B cell (primary cell): ENCODE measurements around the gene P2RX2. TPM values are rescaled to one million over a fixed set of nuclear protein-coding genes. Genes with fewer than 3 reads are reported as not detected.

Source experiments
- ATAC-seq: fragments of 200-7000 bp; cut with Tn5 transposase; one replicate; pipeline ENCODE4 v1.10.0; 2021; ENCODE audit warnings: low read depth, mild to moderate bottlenecking, moderate number of reproducible peaks, moderate library complexity
- CTCF ChIA-PET: fragments of 350-600 bp; sonication (Branson Sonifier 250); formaldehyde crosslinking; loops from one replicate; lab custom pipeline; 2021; ENCODE audit warnings: antibody characterized with exemption, inconsistent platforms; lab: Charles Lee
- POLR2A ChIA-PET: fragments of 350-600 bp; sonication (Branson Sonifier 250); formaldehyde crosslinking; loops from one replicate; lab custom pipeline; 2021; ENCODE audit warnings: antibody characterized with exemption; lab: Charles Lee
- DNase-seq: peaks from one replicate; pipeline ENCODE4 v3.0.0; 2013
- H2AFZ ChIP-seq: 2 replicates; pipeline ENCODE4 v1.6.1; 2012; ENCODE audit warnings: mild to moderate bottlenecking, low read depth, low read length; ENCODE audit not compliant: insufficient read depth, poor library complexity, severe bottlenecking
- H3K27ac ChIP-seq, 2 donors: 1 replicate in 1 of 2; 2 replicates in 1 of 2; pipeline ENCODE4 v1.5.1; 2012 to 2013; ENCODE audit warnings: low read length in 2 of 2, mild to moderate bottlenecking in 2 of 2, moderate library complexity in 1 of 2
- H3K27me3 ChIP-seq, 4 experiments: fragments of 200-600 bp in 1 of 4; sonication (generic) in 1 of 4; replicated peaks in 1 of 4; 1 replicate in 2 of 4; 2 replicates in 2 of 4; pipeline versions ENCODE4 v1.6.1 to v1.7.0; 2013 to 2016; ENCODE audit warnings: low read length in 3 of 4, mild to moderate bottlenecking in 2 of 4, mixed read lengths in 1 of 4, moderate library complexity in 1 of 4; ENCODE audit not compliant: insufficient read depth in 4 of 4, control insufficient read depth in 3 of 4; ENCODE audit errors: control extremely low read depth in 1 of 4
- H3K36me3 ChIP-seq, 2 experiments: replicated peaks in 1 of 2; 1 replicate in 1 of 2; 2 replicates in 1 of 2; pipeline versions ENCODE4 v1.6.1 to v1.7.1; 2013; ENCODE audit warnings: low read length in 1 of 2; ENCODE audit not compliant: insufficient read depth in 2 of 2, control insufficient read depth in 1 of 2; ENCODE audit errors: control extremely low read depth in 1 of 2, extremely low read depth in 1 of 2
- H3K4me1 ChIP-seq, 2 donors: fragments of 200-600 bp in 1 of 2; sonication (generic) in 1 of 2; 1 replicate in 1 of 2; 2 replicates in 1 of 2; pipeline versions ENCODE4 v1.5.1 to v1.6.1; 2013 to 2017; ENCODE audit warnings: low read length in 2 of 2; ENCODE audit not compliant: control insufficient read depth in 2 of 2, insufficient read depth in 2 of 2
- H3K4me2 ChIP-seq: replicated peaks from 2 replicates; pipeline ENCODE3; 2012; ENCODE audit warnings: mild to moderate bottlenecking, low read depth, low read length; ENCODE audit not compliant: poor library complexity, severe bottlenecking
- H3K4me3 ChIP-seq, 5 experiments: fragments of 200-600 bp in 1 of 5; sonication (generic) in 1 of 5; 1 replicate in 3 of 5; 2 replicates in 2 of 5; pipeline versions ENCODE4 v1.5.1 to v1.7.0; 2011 to 2016; ENCODE audit warnings: low read length in 4 of 5, mild to moderate bottlenecking in 4 of 5, low read depth in 2 of 5, control low read depth in 1 of 5, moderate library complexity in 1 of 5; ENCODE audit not compliant: insufficient read depth in 1 of 5; ENCODE audit errors: control extremely low read depth in 1 of 5, extremely low read depth in 1 of 5
- H3K79me2 ChIP-seq: fragments of 200-600 bp; sonication (generic); one replicate; pipeline ENCODE4 v1.6.0; 2016; ENCODE audit warnings: low read length; ENCODE audit not compliant: control insufficient read depth, insufficient read depth
- H3K9ac ChIP-seq: fragments of 200-600 bp; sonication (generic); 2 replicates; pipeline ENCODE4 v1.6.1; 2017; ENCODE audit warnings: mild to moderate bottlenecking, low read length, moderate library complexity
- H3K9me3 ChIP-seq, 3 donors: one replicate each; pipeline versions ENCODE4 v1.6.1 to v1.7.1; 2013; ENCODE audit warnings: low read length in 2 of 3; ENCODE audit not compliant: control insufficient read depth in 2 of 3, insufficient read depth in 1 of 3; ENCODE audit errors: control extremely low read depth in 1 of 3
- H4K20me1 ChIP-seq: 2 replicates; pipeline ENCODE4 v1.6.0; 2012; ENCODE audit warnings: mild to moderate bottlenecking, low read length; ENCODE audit not compliant: insufficient read depth, control insufficient read depth, poor library complexity, severe bottlenecking
- H3K27ac Mint-ChIP-seq: one replicate; pipeline ENCODE4 v1.8.0; 2021; ENCODE audit warnings: mixed read lengths
- H3K27me3 Mint-ChIP-seq: one replicate; pipeline ENCODE4 v1.8.0; 2021; ENCODE audit warnings: mixed read lengths
- H3K4me1 Mint-ChIP-seq: one replicate; pipeline ENCODE4 v1.8.0; 2021; ENCODE audit warnings: mixed read lengths
- H3K4me3 Mint-ChIP-seq: one replicate; pipeline ENCODE4 v1.8.0; 2021; ENCODE audit warnings: mixed read lengths
- H3K9me3 Mint-ChIP-seq: one replicate; pipeline ENCODE4 v1.8.0; 2022; ENCODE audit warnings: mixed read lengths; ENCODE audit not compliant: insufficient read depth
- EZH2 ChIP-seq: IDR thresholded peaks from 2 replicates; pipeline ENCODE4 v1.6.1; 2012; ENCODE audit warnings: borderline replicate concordance, low read depth, mild to moderate bottlenecking, moderate library complexity, low read length; ENCODE audit not compliant: insufficient read depth, poor library complexity, severe bottlenecking
- WGBS: methylation state at CpG from one replicate; pipeline ENCODE4 v1.1.5; 2013; ENCODE audit warnings: missing lambda C conversion rate; ENCODE audit not compliant: insufficient coverage; 5-methylcytosine and 5-hydroxymethylcytosine counted together
- intact Hi-C: fragments of 100-400 bp; cut with micrococcal nuclease; formaldehyde crosslinking; loops from one replicate; pipeline ENCODE4 v1.10.0; 2022
- polyA plus RNA-seq: library from polyadenylated mRNA; depleted of rRNA; stranded (reverse); fragments of >200 nt; gene quantifications from 2 replicates; pipeline ENCODE4 v1.2.3, GENCODE V29; 2012
- small RNA-seq: library from RNA; depleted of rRNA; stranded (forward); fragments of <200 nt; gene quantifications from one replicate; pipeline ENCODE3, GENCODE V24; 2012; ENCODE audit warnings: low replicate concordance, low read depth; ENCODE audit not compliant: insufficient read length
- total RNA-seq, 2 donors: library from RNA; stranded (reverse); fragments of 120-200 nt in 1 of 2; gene quantifications; 1 replicate in 1 of 2; 2 replicates in 1 of 2; pipeline versions ENCODE4 v1.2.3 to v1.2.4, GENCODE V29; 2013 to 2022
- TF ChIP-seq, protein P1 (sequence below): fragments of 200-600 bp; IDR thresholded peaks from one replicate; pipeline ENCODE4 v1.8.0; 2022; ENCODE audit warnings: antibody characterized with exemption, mild to moderate bottlenecking

The P2RX2 gene
- total and polyA plus RNA-seq, 2 donors (not counting 1 experiment from before 2014, with no cell fraction given), result not detected

DNA sequence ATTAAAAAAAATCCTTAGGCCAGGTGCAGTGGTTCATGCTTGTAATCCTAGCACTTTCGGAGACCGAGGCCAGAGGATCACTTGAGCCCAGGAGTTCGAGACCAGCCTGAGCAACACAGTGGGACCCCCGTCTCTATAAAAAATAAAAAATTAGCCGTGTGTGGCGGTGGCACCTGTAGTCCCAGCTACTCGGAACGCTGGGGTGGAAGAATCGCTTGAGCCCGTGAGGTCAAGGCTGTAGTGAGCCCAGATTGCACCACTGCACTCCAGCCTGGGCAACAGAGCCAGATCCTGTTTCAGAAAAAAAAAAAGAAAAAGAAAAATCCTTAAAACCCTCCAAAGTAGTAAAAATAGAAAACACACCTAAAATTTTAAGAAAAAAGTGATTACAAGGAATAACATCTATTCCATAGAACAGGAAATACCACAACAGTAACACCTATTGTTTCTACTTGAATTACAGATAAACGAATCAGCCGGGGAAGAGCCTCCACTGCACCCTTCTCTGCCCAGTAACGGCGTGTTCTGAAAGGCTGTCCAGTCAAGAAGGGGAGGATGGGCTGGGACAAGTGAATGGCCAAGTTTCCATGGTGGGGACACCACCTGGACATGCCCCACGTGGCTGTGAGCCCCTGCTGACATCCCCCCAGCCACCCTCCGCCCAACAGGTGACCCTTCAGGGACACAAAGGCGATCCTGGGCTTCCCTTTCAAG, 50.7 kb downstream of the P2RX2 start:
- no peaks in the 10 kb centered on the region for H3K79me2 ChIP-seq
- no peak overlapping the region for H2AFZ ChIP-seq
- H3K27ac Mint-ChIP-seq, result no peak overlapping the region
- DNase-seq (no peak), ATAC-seq (no peak)
- no peaks in the 10 kb centered on the region for H3K4me1 ChIP-seq
- H3K9me3 ChIP-seq, result no peaks in the 10 kb centered on the region
- no peak overlapping the region for H3K9ac ChIP-seq
- peaks cover 0 to 52% of the 10 kb centered on the region in 2 experiments for H3K36me3 ChIP-seq
- intact Hi-C loops, result no loop called here
- no peak overlapping the region for H3K4me3 ChIP-seq
- H3K4me2 ChIP-seq, result no peak overlapping the region
- no peak overlapping the region for H3K27ac ChIP-seq
- no peaks in the 10 kb centered on the region for H3K27me3 Mint-ChIP-seq
- no peaks in the 10 kb centered on the region for H3K9me3 Mint-ChIP-seq
- ChIA-PET POLR2A (no interaction called here), CTCF (interaction anchor here (0.6 kb wide), 1 partner anchor 56 kb away, joined by 3 read pairs; no protein-coding TSS in a partner anchor)
- H4K20me1 ChIP-seq, result no peaks in the 10 kb centered on the region
- H3K4me3 Mint-ChIP-seq, result no peak overlapping the region
- no peaks in the 10 kb centered on the region for H3K27me3 ChIP-seq
- WGBS, result 97% methylated on average over 13 of the region's 17 CpGs
- TF ChIP-seq, protein P1, sequence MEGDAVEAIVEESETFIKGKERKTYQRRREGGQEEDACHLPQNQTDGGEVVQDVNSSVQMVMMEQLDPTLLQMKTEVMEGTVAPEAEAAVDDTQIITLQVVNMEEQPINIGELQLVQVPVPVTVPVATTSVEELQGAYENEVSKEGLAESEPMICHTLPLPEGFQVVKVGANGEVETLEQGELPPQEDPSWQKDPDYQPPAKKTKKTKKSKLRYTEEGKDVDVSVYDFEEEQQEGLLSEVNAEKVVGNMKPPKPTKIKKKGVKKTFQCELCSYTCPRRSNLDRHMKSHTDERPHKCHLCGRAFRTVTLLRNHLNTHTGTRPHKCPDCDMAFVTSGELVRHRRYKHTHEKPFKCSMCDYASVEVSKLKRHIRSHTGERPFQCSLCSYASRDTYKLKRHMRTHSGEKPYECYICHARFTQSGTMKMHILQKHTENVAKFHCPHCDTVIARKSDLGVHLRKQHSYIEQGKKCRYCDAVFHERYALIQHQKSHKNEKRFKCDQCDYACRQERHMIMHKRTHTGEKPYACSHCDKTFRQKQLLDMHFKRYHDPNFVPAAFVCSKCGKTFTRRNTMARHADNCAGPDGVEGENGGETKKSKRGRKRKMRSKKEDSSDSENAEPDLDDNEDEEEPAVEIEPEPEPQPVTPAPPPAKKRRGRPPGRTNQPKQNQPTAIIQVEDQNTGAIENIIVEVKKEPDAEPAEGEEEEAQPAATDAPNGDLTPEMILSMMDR, result no peak
- TF ChIP-seq EZH2, result no peak
- no peaks in the 10 kb centered on the region for H3K4me1 Mint-ChIP-seq

Small RNAs within 50 kb of the gene (small RNA-seq; reads per million reads assigned to genes)
- gene MIR6763, result not detected

Other genes with a start within 250 kb of the P2RX2 start
- 112 and 121 TPM in 2 replicates for gene FBRSL1, start 128.6 kb upstream of the P2RX2 start, total RNA-seq
- gene FBRSL1, start 128.6 kb upstream of the P2RX2 start, polyA plus RNA-seq, result 62.6 and 64.6 TPM in 2 replicates
- gene LRCOL1, start 8.2 kb upstream of the P2RX2 start, total RNA-seq, result not detected in 2 replicates
- not detected in 2 replicates for gene LRCOL1, start 8.2 kb upstream of the P2RX2 start, polyA plus RNA-seq
- 62.0 and 69.1 TPM in 2 replicates for gene POLE, start 68.6 kb downstream of the P2RX2 start, total RNA-seq
- gene POLE, start 68.6 kb downstream of the P2RX2 start, polyA plus RNA-seq, result 32.0 and 35.8 TPM in 2 replicates
- 6.7 and 10.2 TPM in 2 replicates for gene PXMP2, start 68.8 kb downstream of the P2RX2 start, total RNA-seq
- gene PXMP2, start 68.8 kb downstream of the P2RX2 start, polyA plus RNA-seq, result 3.8 and 4.3 TPM in 2 replicates
- 28.3 and 29.9 TPM in 2 replicates for gene PGAM5, start 92.1 kb downstream of the P2RX2 start, total RNA-seq
- 12.6 and 14.6 TPM in 2 replicates for gene PGAM5, start 92.1 kb downstream of the P2RX2 start, polyA plus RNA-seq
- 148 and 158 TPM in 2 replicates for gene ANKLE2, start 143.1 kb downstream of the P2RX2 start, total RNA-seq
- 102 and 105 TPM in 2 replicates for gene ANKLE2, start 143.1 kb downstream of the P2RX2 start, polyA plus RNA-seq
- gene GOLGA3, start 210.1 kb downstream of the P2RX2 start, total RNA-seq, result 66.0 and 68.9 TPM in 2 replicates
- gene GOLGA3, start 210.1 kb downstream of the P2RX2 start, polyA plus RNA-seq, result 27.7 and 32.7 TPM in 2 replicates